AG04449 (cell line): ENCODE results near the gene LCP1.

Experiments used
- CTCF ChIA-PET: fragments of 350-600 bp; formaldehyde crosslinking; extraction: SDS; loops from one replicate; lab custom pipeline; 2021; ENCODE audit warnings: antibody characterized with exemption; lab: Yijun Ruan, JAX
- POLR2A ChIA-PET: fragments of 400-600, 350-600 bp; formaldehyde crosslinking; extraction: SDS; loops from one replicate; lab custom pipeline; 2020; ENCODE audit warnings: antibody characterized with exemption, inconsistent platforms; lab: Yijun Ruan, JAX
- DNase-seq: peaks from one replicate; pipeline ENCODE4 v3.0.0-alpha.2; 2010; ENCODE audit warnings: low read depth, low spot score
- H3K4me3 ChIP-seq: 2 replicates; pipeline ENCODE4 v1.5.1; 2011; ENCODE audit warnings: low read depth, mild to moderate bottlenecking, control low read depth, low read length
- TF ChIP-seq, protein P1 (sequence below): IDR thresholded peaks from one replicate; pipeline ENCODE4 v1.5.1; 2011; ENCODE audit warnings: mild to moderate bottlenecking, moderate library complexity, low read length, control low read depth, inconsistent platforms; ENCODE audit not compliant: insufficient read depth; ENCODE audit errors: missing control alignments

The LCP1 gene

DNA sequence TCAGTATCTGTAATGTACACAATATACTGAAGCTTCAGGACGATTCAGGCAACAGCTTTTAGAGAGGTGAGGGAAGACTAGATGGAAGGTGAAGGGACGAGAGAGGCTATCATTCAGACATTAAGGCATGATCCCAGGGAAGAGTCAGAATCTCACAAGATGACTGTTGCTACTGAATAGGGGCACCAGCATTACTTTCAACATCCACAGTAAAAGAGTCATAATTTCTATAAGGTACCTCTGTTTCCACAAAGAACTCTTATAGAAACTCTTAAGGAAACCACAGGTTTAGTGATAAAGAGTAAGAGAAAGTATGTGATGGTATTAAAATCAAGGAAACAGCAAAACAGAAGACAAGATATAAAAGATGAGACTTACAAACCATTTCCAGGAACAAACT, 23.0 kb downstream of the LCP1 start:
- ChIA-PET CTCF (interaction anchor here (0.7 to 5.3 kb wide), 17 partner anchors 8 to 167 kb away, joined by 3 to 55 read pairs (median 5); no protein-coding TSS in a partner anchor), POLR2A (no interaction called here)
- TF ChIP-seq, protein P1, sequence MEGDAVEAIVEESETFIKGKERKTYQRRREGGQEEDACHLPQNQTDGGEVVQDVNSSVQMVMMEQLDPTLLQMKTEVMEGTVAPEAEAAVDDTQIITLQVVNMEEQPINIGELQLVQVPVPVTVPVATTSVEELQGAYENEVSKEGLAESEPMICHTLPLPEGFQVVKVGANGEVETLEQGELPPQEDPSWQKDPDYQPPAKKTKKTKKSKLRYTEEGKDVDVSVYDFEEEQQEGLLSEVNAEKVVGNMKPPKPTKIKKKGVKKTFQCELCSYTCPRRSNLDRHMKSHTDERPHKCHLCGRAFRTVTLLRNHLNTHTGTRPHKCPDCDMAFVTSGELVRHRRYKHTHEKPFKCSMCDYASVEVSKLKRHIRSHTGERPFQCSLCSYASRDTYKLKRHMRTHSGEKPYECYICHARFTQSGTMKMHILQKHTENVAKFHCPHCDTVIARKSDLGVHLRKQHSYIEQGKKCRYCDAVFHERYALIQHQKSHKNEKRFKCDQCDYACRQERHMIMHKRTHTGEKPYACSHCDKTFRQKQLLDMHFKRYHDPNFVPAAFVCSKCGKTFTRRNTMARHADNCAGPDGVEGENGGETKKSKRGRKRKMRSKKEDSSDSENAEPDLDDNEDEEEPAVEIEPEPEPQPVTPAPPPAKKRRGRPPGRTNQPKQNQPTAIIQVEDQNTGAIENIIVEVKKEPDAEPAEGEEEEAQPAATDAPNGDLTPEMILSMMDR = no peak
- no peak overlapping the region for H3K4me3 ChIP-seq
- DNase-seq = no peak

DNA sequence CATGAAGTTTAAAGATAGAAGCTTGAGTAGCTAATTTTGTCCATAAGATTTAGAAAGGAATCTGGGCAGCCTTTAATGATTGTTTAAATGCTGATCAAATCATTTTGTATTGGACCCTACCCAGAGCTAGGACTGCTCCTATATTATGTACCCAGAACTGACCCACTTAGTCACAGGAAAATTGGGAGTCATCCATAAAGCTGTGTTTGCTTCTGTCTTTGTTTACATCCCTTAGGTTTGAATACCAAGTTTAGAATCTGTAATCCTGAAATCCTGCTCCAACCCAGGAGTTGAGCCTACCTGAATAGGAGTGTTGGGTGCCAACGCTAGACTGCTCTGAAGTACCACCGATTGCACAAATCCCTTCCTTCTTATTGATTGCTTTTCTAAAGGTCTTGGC, 23.8 kb downstream of the LCP1 start:
- TF ChIP-seq, protein P1 = no peak
- ChIA-PET CTCF (interaction anchor here (1.0 to 5.3 kb wide), 8 partner anchors 8 to 164 kb away, joined by 3 to 55 read pairs (median 16); no protein-coding TSS in a partner anchor), POLR2A (no interaction called here)
- no peak for DNase-seq
- H3K4me3 ChIP-seq = no peak overlapping the region

DNA sequence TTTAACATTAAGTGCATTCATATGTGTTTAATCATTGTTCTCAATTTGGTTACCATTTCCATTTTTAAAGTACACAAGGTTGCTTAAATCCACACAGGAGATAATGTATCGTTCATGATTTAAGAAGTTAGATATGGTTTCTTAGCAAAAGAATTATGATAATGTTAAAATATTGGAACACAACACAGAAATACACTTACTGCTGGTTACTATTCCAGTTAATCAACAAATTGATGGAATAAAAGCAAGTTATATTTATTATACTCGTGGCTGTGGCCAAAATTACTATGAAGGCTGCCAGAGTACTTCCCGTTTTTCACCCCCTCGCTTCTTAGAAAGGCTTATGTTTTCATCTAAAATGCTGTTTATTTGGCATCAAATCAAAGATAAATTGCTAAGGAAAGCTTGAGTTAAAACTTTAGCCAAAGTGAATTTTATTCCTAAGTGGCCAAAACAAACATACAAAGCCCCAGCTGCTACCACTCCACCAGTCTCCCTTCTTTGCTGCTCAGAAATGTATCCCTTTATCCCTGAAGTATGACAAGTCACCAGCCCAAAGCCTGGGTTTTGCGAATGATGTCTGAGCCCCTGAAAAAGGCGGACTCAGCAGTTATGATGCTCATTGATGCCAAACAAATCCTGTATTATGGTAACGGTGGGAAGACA, 27.7 kb downstream of the LCP1 start:
- CTCF ChIA-PET = interaction anchor here (1.9 kb wide), 1 partner anchor 28 kb away, joined by 4 read pairs; no protein-coding TSS in a partner anchor
- TF ChIP-seq, protein P1 = no peak
- H3K4me3 ChIP-seq = no peak overlapping the region
- POLR2A ChIA-PET = no interaction called here
- DNase-seq = no peak

DNA sequence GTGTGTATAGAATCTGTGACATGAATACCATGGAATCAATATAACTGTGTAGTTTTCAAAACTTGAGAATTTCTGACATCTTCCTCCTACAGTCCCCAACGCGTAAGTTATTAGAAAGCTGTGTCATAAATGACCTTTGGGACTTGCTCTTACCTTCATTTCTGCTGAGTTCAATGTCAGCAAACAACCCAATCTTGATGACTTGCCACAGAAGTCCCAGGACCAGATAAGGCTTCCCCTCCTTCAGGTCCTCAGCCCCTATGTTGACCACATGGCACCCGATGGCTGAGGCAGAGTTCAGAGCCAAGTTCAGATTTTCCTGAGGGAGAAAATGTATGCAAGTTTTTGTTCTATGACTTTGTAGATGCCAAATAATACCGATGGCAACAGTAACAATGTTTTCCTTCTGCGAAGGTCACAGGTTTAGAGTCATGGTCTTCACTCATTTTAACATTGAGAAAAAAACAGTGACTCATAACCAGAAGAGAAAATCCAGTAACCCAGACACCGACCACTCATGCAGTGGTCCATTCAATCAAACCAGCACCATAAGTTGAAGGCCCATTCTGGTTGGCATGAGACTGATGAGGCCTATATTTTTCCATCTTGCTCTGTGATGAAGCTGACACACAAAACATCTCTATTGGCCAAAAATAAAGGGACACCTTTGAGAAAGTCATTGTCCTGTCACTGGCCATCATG, 29.2 kb downstream of the LCP1 start:
- DNase-seq = no peak
- POLR2A ChIA-PET = no interaction called here
- H3K4me3 ChIP-seq = no peak overlapping the region
- CTCF ChIA-PET = interaction anchor here (1.1 to 1.8 kb wide), 2 partner anchors 14 to 168 kb away, joined by 3 to 7 read pairs; no protein-coding TSS in a partner anchor
- TF ChIP-seq, protein P1 = no peak

DNA sequence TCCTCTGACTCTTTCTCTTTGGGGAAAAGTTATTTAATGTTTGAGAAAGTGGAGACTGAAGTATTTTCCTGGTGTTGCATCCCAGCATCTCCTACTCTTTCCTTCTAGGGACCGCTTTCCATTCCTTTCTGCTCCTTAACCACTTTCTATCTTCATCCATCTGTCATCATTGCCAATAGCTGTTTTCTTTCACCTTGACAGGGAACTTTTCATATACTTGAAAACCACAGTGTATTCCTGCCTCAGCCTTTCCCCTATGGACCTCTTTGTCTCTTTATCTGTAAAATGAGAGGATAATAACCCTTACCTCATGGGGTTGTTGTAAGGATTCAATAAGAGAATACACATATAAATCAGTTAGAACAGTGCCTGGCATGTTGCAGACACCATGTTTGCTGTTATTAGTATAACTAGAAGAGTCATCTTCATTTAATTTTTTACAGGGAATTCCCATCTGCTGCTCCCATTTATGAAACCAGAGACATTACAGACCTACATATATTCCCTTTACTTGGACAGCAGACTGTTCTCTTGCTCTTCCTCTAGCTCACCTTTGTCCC, 31.8 kb downstream of the LCP1 start:
- no peak overlapping the region for H3K4me3 ChIP-seq
- TF ChIP-seq, protein P1 = no peak
- no peak for DNase-seq
- CTCF ChIA-PET = interaction anchor here (1.1 to 5.1 kb wide), 4 partner anchors 9 to 779 kb away, joined by 3 to 51 read pairs (median 3); no protein-coding TSS in a partner anchor
- POLR2A ChIA-PET = no interaction called here
